Fibroblast of lung (primary cell): Measurements from ENCODE around the gene SEC24D. TPM values are rescaled to one million over a fixed set of nuclear protein-coding genes. Genes with fewer than 3 reads are reported as not detected.

ENCODE experiments used
- DNase-seq, 2 donors: peaks; one replicate each; pipeline versions ENCODE4 v3.0.0 to v3.0.0-alpha.2; 2010; ENCODE audit warnings: low read depth in 2 of 2
- H2AFZ ChIP-seq: 2 replicates; pipeline ENCODE4 v1.5.1; 2012; ENCODE audit warnings: low read length, control low read depth, inconsistent platforms
- H3K27ac ChIP-seq: 2 replicates; pipeline ENCODE4 v1.5.1; 2011; ENCODE audit warnings: low read length, control low read depth; ENCODE audit not compliant: insufficient read depth
- H3K27me3 ChIP-seq: 2 replicates; pipeline ENCODE4 v1.5.1; 2011; ENCODE audit warnings: mild to moderate bottlenecking, low read length; ENCODE audit not compliant: control insufficient read depth, insufficient read depth
- H3K36me3 ChIP-seq: 2 replicates; pipeline ENCODE4 v1.5.1; 2011; ENCODE audit warnings: low read length; ENCODE audit not compliant: control insufficient read depth, insufficient read depth
- H3K4me1 ChIP-seq: 2 replicates; pipeline ENCODE4 v1.5.1; 2011; ENCODE audit warnings: low read length; ENCODE audit not compliant: control insufficient read depth, insufficient read depth; ENCODE audit errors: extremely low read depth
- H3K4me2 ChIP-seq: 2 replicates; pipeline ENCODE4 v1.5.1; 2011; ENCODE audit warnings: low read length, control low read depth; ENCODE audit not compliant: insufficient read depth; ENCODE audit errors: extremely low read depth
- H3K4me3 ChIP-seq, 4 experiments: fragments of 200-600 bp in 1 of 4; sonication (generic) in 1 of 4; replicated peaks in 1 of 4; 2 replicates each; pipeline ENCODE4 v1.5.1; 2011 to 2016; ENCODE audit warnings: low read length in 4 of 4, low read depth in 3 of 4, mild to moderate bottlenecking in 3 of 4, control low read depth in 2 of 4, inconsistent platforms in 1 of 4, mixed read lengths in 1 of 4; ENCODE audit not compliant: insufficient read depth in 1 of 4; ENCODE audit errors: control extremely low read depth in 1 of 4
- H3K79me2 ChIP-seq: 2 replicates; pipeline ENCODE4 v1.5.1; 2012; ENCODE audit warnings: mild to moderate bottlenecking, low read length, inconsistent platforms; ENCODE audit not compliant: control insufficient read depth, insufficient read depth
- H3K9ac ChIP-seq: 2 replicates; pipeline ENCODE4 v1.5.1; 2011; ENCODE audit warnings: mild to moderate bottlenecking, low read length, control low read depth; ENCODE audit not compliant: insufficient read depth
- H3K9me3 ChIP-seq: 2 replicates; pipeline ENCODE4 v1.5.1; 2012; ENCODE audit warnings: low read depth, low read length; ENCODE audit not compliant: control insufficient read depth, insufficient read depth
- H4K20me1 ChIP-seq: 2 replicates; pipeline ENCODE4 v1.5.1; 2011; ENCODE audit warnings: low read length; ENCODE audit not compliant: control insufficient read depth, insufficient read depth; ENCODE audit errors: extremely low read depth
- CTCF ChIP-seq, 2 donors: IDR thresholded peaks in 1 of 2; conservative IDR thresholded peaks in 1 of 2; 1 replicate in 1 of 2; 2 replicates in 1 of 2; pipeline ENCODE4 v1.5.1; 2011 to 2012; ENCODE audit warnings: low read length in 2 of 2, control low read depth in 1 of 2, inconsistent platforms in 1 of 2, low read depth in 1 of 2, mild to moderate bottlenecking in 1 of 2
- EZH2 ChIP-seq: IDR thresholded peaks from 2 replicates; pipeline ENCODE4 v1.5.1; 2012; ENCODE audit warnings: low read length, control low read depth, mild to moderate bottlenecking; ENCODE audit errors: missing control alignments
- polyA plus RNA-seq, 2 donors: library from polyadenylated mRNA; depleted of rRNA in 1 of 2; stranded (reverse) in 1 of 2; unstranded in 1 of 2; fragments of >200 nt; gene quantifications; 2 replicates each; pipeline ENCODE4 v1.2.1, GENCODE V29; 2011 to 2012; ENCODE audit warnings: missing spikeins in 1 of 2
- total RNA-seq: library from RNA; depleted of rRNA; stranded (reverse); fragments of >200 nt; gene quantifications from 2 replicates; pipeline ENCODE4 v1.2.1, GENCODE V29; 2014

SEC24D gene
- total and polyA plus RNA-seq, 2 donors (not counting 1 experiment from before 2014, with no cell fraction given), result 64.6 to 105 TPM

- peaks cover 6% of the 10 kb centered on the region for H3K4me1 ChIP-seq
Measured at GRCh38 chr4:118825799-118826198, 10.1 kb downstream of the SEC24D start.

GRCh38 chr4:118824141-118824540 is 11.8 kb downstream of the SEC24D start:
- H3K36me3 ChIP-seq, result peaks cover 16% of the 10 kb centered on the region
- H3K4me3 ChIP-seq, result no peak overlapping the region
- no peak overlapping the region for H3K4me2 ChIP-seq
- H3K27ac ChIP-seq, result no peak overlapping the region
- TF ChIP-seq CTCF (conservative IDR thresholded peaks at IDR 0.05 in 1 of 2, IDR thresholded peaks at IDR 0.05 in 1 of 2; ENCODE audit: low read depth in 1 of 2, low read length in 2 of 2) (no peak), EZH2 (no peak)
- no peak overlapping the region for H2AFZ ChIP-seq
- peaks cover 17% of the 10 kb centered on the region for H4K20me1 ChIP-seq
- H3K9ac ChIP-seq, result no peak overlapping the region
- H3K79me2 ChIP-seq, result peaks cover 96% of the 10 kb centered on the region
- no peaks in the 10 kb centered on the region for H3K9me3 ChIP-seq
- DNase-seq, result no peak
- H3K4me1 ChIP-seq, result peaks cover 6% of the 10 kb centered on the region
- no peaks in the 10 kb centered on the region for H3K27me3 ChIP-seq

More at GRCh38 chr4:118825799-118826198, 10.1 kb downstream of the SEC24D start:
- Histone ChIP-seq H3K9ac (no peak overlapping the region), H4K20me1 (peaks cover 14% of the 10 kb centered on the region), H3K9me3 (no peaks in the 10 kb centered on the region), H3K4me2 (no peak overlapping the region), H3K79me2 (peaks cover 97% of the 10 kb centered on the region), H2AFZ (no peak overlapping the region), H3K27ac (no peak overlapping the region), H3K36me3 (peaks cover 22% of the 10 kb centered on the region), H3K27me3 (no peaks in the 10 kb centered on the region), H3K4me3 (no peak overlapping the region)
- TF ChIP-seq CTCF (conservative IDR thresholded peaks at IDR 0.05 in 1 of 2, IDR thresholded peaks at IDR 0.05 in 1 of 2; ENCODE audit: low read depth in 1 of 2, low read length in 2 of 2) (no peak), EZH2 (no peak)
- no peak for DNase-seq

- Histone ChIP-seq H3K4me1 (peaks cover 6% of the 10 kb centered on the region), H3K4me2 (no peak overlapping the region), H3K27ac (no peak overlapping the region), H3K79me2 (peaks cover 96% of the 10 kb centered on the region), H3K27me3 (no peaks in the 10 kb centered on the region), H4K20me1 (peaks cover 17% of the 10 kb centered on the region), H3K9me3 (no peaks in the 10 kb centered on the region), H3K4me3 (no peak overlapping the region), H2AFZ (no peak overlapping the region), H3K9ac (no peak overlapping the region), H3K36me3 (peaks cover 16% of the 10 kb centered on the region)
- no peak for DNase-seq
- TF ChIP-seq EZH2 (no peak), CTCF (conservative IDR thresholded peaks at IDR 0.05 in 1 of 2, IDR thresholded peaks at IDR 0.05 in 1 of 2; ENCODE audit: low read depth in 1 of 2, low read length in 2 of 2) (no peak)
Measured at GRCh38 chr4:118823471-118823870, 12.5 kb downstream of the SEC24D start.
